Loucy (cell line): ENCODE measurements around the gene TAS2R30.

Experiments
- H2AFZ ChIP-seq: fragments of 200-600 bp; sonication (generic); 2 replicates; pipeline ENCODE4 v1.6.0; 2016; ENCODE audit warnings: antibody characterized with exemption, mild to moderate bottlenecking, low read length, moderate library complexity
- H3F3A ChIP-seq: fragments of 200-600 bp; 2 replicates; pipeline ENCODE4 v1.6.0; 2016; ENCODE audit warnings: antibody characterized with exemption, low read depth, mild to moderate bottlenecking
- H3K27me3 ChIP-seq: fragments of 200-600 bp; sonication (generic); 2 replicates; pipeline ENCODE4 v1.6.1; 2014; ENCODE audit warnings: low read length, mild to moderate bottlenecking; ENCODE audit not compliant: insufficient read depth, poor library complexity, severe bottlenecking
- H3K36me3 ChIP-seq: fragments of 200-600 bp; sonication (generic); 2 replicates; pipeline ENCODE4 v1.6.1; 2016; ENCODE audit warnings: low read length; ENCODE audit not compliant: insufficient read depth
- H3K4me1 ChIP-seq: fragments of 200-600 bp; sonication (generic); 2 replicates; pipeline ENCODE4 v1.5.1; 2014; ENCODE audit warnings: low read length, mild to moderate bottlenecking; ENCODE audit not compliant: insufficient read depth, poor library complexity, severe bottlenecking
- H3K4me2 ChIP-seq: fragments of 200-600 bp; sonication (generic); 2 replicates; pipeline ENCODE4 v1.6.0; 2014; ENCODE audit warnings: antibody characterized with exemption, low read length, low read depth, mild to moderate bottlenecking; ENCODE audit not compliant: poor library complexity, severe bottlenecking
- H3K4me3 ChIP-seq: fragments of 200-600 bp; sonication (generic); 2 replicates; pipeline ENCODE4 v1.5.1; 2014; ENCODE audit warnings: low read length, mild to moderate bottlenecking, mixed read lengths; ENCODE audit not compliant: poor library complexity, severe bottlenecking
- H3K79me2 ChIP-seq: fragments of 200-600 bp; sonication (generic); 2 replicates; pipeline ENCODE4 v1.6.1; 2014; ENCODE audit warnings: low read length; ENCODE audit not compliant: insufficient read depth
- H3K9ac ChIP-seq: fragments of 200-600 bp; sonication (generic); 2 replicates; pipeline ENCODE4 v1.6.0; 2014; ENCODE audit warnings: mild to moderate bottlenecking, low read depth, low read length, moderate library complexity; ENCODE audit not compliant: poor library complexity, severe bottlenecking
- H3K9me2 ChIP-seq: fragments of 200-600 bp; sonication (generic); replicated peaks from 2 replicates; pipeline ENCODE4 v1.6.1; 2016; ENCODE audit warnings: low read depth, low read length, mixed read lengths
- H3K9me3 ChIP-seq: fragments of 200-600 bp; sonication (generic); 2 replicates; pipeline ENCODE4 v1.6.1; 2014; ENCODE audit warnings: mild to moderate bottlenecking, antibody characterized with exemption, low read length, low read depth; ENCODE audit not compliant: insufficient read depth
- H4K20me1 ChIP-seq: fragments of 200-600 bp; sonication (generic); 2 replicates; pipeline ENCODE4 v1.6.0; 2014; ENCODE audit warnings: antibody characterized with exemption, low read length, mild to moderate bottlenecking; ENCODE audit not compliant: insufficient read depth, poor library complexity, severe bottlenecking
- CTCF ChIP-seq: fragments of 200-600 bp; sonication (generic); conservative IDR thresholded peaks from 2 replicates; pipeline ENCODE4 v1.5.1; 2014; ENCODE audit warnings: mild to moderate bottlenecking, antibody characterized with exemption, low read length

Gene TAS2R30

DNA sequence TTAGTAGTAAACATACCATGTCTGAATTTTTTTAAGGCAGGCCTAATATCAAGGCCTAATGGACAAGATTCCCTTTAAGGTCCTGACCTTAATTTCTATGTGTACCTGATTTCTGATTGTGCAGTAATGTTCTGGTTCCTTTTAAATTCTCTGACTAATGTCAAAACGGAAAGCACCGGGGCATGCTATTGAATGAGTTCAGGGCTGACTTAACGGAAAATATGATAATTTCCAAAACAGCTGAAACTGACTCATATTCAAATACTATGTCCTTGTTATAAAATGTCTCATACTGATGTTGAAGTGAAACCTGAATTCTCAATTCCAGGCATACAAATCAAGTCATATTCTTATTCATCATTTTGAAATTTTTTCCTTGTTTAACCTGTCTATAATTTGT lies 49.0 kb downstream of the TAS2R30 start:
- no peak for TF ChIP-seq CTCF
- H3K4me1 ChIP-seq = no peaks in the 10 kb centered on the region
- no peak overlapping the region for H3K9ac ChIP-seq
- no peak overlapping the region for H3K4me2 ChIP-seq
- no peaks in the 10 kb centered on the region for H3F3A ChIP-seq
- H3K9me3 ChIP-seq = no peaks in the 10 kb centered on the region
- no peaks in the 10 kb centered on the region for H3K27me3 ChIP-seq
- no peaks in the 10 kb centered on the region for H3K79me2 ChIP-seq
- no peak overlapping the region for H2AFZ ChIP-seq
- H4K20me1 ChIP-seq = no peaks in the 10 kb centered on the region
- H3K9me2 ChIP-seq = no peaks in the 10 kb centered on the region
- no peaks in the 10 kb centered on the region for H3K36me3 ChIP-seq
- H3K4me3 ChIP-seq = no peak overlapping the region
